Fibroblast of pulmonary artery (primary cell): ENCODE measurements around the gene PRR14L.
"Not testable (repeated sequence)": the region's sequence is repeated elsewhere in the genome, so short reads cannot be mapped to it uniquely, and the experiment has no call there.

Experiments
- DNase-seq: peaks from one replicate; pipeline ENCODE4 v3.0.0-alpha.2; 2010; ENCODE audit warnings: low read depth
- H3K4me3 ChIP-seq: replicated peaks from 2 replicates; pipeline ENCODE4 v1.5.1; 2011; ENCODE audit warnings: low read depth, mild to moderate bottlenecking, control low read depth, low read length, moderate library complexity
- TF ChIP-seq, protein P1 (sequence below): IDR thresholded peaks from 2 replicates; pipeline ENCODE4 v1.5.1; 2011; ENCODE audit warnings: mild to moderate bottlenecking, control low read depth, low read length, inconsistent platforms; ENCODE audit errors: missing control alignments

Gene PRR14L

DNA sequence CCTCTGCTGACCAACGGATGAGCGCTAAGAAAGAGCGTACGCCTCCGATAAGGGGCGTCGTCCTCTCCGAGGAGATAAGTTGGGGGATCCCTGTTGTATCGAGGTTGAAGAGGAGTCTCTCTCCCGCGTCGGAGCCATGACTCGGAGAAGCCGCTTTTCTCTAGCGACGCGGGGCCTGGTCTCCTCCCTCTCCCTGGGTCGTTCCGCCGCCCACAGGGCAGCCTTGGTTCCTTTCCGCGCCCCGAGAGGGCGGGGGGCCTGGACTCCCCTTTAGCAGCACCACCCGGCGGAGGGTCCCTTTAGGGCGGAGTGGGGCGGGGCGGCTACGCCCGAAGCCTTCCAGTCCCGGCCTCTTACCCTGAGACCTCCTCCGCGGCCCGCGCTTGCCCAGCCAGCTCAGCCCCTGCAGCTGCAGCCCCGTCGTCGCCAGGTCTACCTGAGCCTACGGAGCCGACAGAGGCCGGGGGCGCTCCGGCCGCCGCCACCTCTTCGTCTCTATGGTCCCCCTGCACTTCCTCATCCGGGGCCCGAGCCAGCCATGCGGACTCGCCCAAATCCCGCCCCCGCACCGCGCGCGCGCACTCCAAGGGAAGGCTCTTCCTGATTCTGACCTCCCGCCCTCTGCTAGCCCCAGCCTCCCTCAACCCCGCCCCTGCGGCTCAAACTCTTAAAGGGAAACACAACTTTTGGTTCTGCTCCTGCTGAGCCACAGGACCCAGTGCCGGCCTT, at the start of gene PRR14L:
PRR14L (minus strand) TSS at position 497 of the 729 bp plus-strand sequence. CDS start 11,272 bp downstream, outside the sequence.
- H3K4me3 ChIP-seq = peak within 1 kb of the TSS; percentile 92
- DNase-seq = peak; percentile 94
- TF ChIP-seq, protein P1, sequence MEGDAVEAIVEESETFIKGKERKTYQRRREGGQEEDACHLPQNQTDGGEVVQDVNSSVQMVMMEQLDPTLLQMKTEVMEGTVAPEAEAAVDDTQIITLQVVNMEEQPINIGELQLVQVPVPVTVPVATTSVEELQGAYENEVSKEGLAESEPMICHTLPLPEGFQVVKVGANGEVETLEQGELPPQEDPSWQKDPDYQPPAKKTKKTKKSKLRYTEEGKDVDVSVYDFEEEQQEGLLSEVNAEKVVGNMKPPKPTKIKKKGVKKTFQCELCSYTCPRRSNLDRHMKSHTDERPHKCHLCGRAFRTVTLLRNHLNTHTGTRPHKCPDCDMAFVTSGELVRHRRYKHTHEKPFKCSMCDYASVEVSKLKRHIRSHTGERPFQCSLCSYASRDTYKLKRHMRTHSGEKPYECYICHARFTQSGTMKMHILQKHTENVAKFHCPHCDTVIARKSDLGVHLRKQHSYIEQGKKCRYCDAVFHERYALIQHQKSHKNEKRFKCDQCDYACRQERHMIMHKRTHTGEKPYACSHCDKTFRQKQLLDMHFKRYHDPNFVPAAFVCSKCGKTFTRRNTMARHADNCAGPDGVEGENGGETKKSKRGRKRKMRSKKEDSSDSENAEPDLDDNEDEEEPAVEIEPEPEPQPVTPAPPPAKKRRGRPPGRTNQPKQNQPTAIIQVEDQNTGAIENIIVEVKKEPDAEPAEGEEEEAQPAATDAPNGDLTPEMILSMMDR = no peak

DNA sequence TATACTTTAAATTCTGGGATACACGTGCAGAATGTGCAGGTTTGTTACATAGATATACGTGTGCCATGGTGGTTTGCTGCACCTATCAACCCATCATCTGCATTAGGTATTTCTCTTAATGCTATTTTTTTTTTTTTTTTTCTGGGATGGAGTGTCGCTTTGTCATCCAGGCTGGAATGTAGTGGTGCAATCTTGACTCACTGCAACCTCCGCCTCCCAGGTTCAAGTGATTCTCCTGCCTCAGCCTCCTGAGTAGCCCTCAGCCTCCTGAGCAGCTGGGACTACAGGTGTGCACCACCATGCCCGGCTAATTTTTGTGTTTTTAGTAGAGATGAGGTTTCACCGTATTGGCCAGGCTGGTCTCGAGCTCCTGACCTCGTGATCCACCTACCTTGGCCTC, 49.4 kb upstream of the PRR14L start:
- DNase-seq, H3K4me3 ChIP-seq: not testable (repeated sequence)

DNA sequence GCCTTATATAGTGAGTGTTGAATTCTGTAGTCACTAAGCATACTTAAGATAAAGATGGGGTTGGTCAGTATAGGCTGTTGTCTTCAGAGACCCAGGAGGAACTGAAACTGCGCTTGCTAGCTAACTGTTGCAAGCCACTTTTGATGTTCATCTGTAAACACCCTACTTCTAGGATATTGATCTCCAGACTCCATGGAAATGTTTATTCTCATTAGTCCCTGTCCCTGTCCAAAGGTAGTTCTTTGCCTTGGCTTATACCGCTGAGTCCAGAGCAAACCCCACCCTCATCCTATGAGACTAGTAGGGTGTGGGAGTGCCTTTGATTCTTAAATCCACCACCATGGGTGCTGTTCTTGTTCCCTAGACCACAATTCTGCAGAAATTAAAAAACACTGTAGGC, 40.3 kb upstream of the PRR14L start:
- no peak overlapping the region for H3K4me3 ChIP-seq
- DNase-seq = no peak
- TF ChIP-seq, protein P1 = no peak

DNA sequence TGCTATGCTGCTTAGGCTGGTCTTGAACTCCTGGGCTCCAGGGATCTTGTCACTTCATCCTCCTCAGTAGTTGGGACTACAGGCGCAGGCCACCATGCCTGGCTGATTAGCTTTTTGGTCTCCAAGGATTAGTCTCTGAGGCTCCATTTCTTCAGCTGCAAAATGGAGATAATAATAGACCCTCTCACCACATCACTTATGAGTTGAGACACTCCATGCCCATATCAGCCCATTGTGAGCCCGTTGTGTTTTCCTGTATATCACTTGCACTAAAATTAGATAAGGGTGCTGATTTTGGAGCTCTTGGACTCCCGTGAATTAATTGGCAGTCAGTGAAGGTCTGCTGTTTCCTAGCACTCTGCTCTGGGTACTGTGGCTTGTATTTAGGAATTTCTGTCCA, 39.9 kb upstream of the PRR14L start:
- TF ChIP-seq, protein P1 = no peak
- H3K4me3 ChIP-seq = no peak overlapping the region
- no peak for DNase-seq

GRCh38 chr22:31776231-31776630, 26.3 kb upstream of the PRR14L start:
- no peak for DNase-seq
- TF ChIP-seq, protein P1 = no peak
- H3K4me3 ChIP-seq = no peak overlapping the region

GRCh38 chr22:31773416-31773815, 23.5 kb upstream of the PRR14L start:
- TF ChIP-seq, protein P1 = no peak
- no peak for DNase-seq
- no peak overlapping the region for H3K4me3 ChIP-seq

- no peak overlapping the region for H3K4me3 ChIP-seq
- TF ChIP-seq, protein P1 = no peak
- DNase-seq = no peak
These were observed 18.6 kb upstream of the PRR14L start for GRCh38 chr22:31768422-31769059.
